ENCODE measurements around the gene MLH3.

DNA sequence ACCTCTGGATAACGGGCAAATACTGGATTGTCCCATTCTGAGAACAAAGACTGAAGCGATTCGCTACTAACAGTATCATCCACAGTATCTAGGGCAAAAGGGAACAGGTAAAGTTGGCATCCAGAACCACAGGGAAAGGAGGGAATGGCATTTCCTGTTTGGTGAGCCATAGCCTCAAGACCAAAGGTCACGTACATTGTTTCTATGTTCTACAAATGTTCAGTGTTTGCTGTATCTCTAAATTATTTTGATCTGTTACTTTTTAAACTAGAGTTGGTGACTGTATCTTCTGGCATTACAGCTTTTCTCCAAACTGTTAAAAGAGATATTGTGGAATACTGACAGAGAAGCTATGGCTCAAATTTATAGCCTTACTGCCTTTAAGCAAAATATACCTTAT, 9.7 kb downstream of the MLH3 start:
- TF ChIP-seq, protein P1, sequence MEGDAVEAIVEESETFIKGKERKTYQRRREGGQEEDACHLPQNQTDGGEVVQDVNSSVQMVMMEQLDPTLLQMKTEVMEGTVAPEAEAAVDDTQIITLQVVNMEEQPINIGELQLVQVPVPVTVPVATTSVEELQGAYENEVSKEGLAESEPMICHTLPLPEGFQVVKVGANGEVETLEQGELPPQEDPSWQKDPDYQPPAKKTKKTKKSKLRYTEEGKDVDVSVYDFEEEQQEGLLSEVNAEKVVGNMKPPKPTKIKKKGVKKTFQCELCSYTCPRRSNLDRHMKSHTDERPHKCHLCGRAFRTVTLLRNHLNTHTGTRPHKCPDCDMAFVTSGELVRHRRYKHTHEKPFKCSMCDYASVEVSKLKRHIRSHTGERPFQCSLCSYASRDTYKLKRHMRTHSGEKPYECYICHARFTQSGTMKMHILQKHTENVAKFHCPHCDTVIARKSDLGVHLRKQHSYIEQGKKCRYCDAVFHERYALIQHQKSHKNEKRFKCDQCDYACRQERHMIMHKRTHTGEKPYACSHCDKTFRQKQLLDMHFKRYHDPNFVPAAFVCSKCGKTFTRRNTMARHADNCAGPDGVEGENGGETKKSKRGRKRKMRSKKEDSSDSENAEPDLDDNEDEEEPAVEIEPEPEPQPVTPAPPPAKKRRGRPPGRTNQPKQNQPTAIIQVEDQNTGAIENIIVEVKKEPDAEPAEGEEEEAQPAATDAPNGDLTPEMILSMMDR (IDR thresholded peaks at IDR 0.05; ENCODE audit: extremely low read depth in 1 of 2, insufficient read depth in 1 of 2, low read depth in 1 of 2, low read length in 2 of 2): no peak
- TF ChIP-seq EZH2 (IDR thresholded peaks at IDR 0.05; ENCODE audit: borderline replicate concordance, low read depth, low read length, severe bottlenecking): no peak
- TF ChIP-seq POLR2AphosphoS5 (IDR thresholded peaks at IDR 0.05; ENCODE audit: insufficient read depth, low read depth, low read length): no peak
- TF ChIP-seq POLR2A (IDR thresholded peaks at IDR 0.05; ENCODE audit: low read depth, low read length): no peak
- TF ChIP-seq, protein P2, sequence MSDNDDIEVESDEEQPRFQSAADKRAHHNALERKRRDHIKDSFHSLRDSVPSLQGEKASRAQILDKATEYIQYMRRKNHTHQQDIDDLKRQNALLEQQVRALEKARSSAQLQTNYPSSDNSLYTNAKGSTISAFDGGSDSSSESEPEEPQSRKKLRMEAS (IDR thresholded peaks at IDR 0.05; ENCODE audit: insufficient read depth, insufficient read length): no peak
- TF ChIP-seq MYC (IDR thresholded peaks at IDR 0.05; ENCODE audit: low read depth, low read length): no peak
- no peak for TF ChIP-seq FOS (IDR thresholded peaks at IDR 0.05; ENCODE audit: borderline replicate concordance, insufficient read depth, low read length)
- no peak for TF ChIP-seq JUN (IDR thresholded peaks at IDR 0.05; ENCODE audit: borderline replicate concordance, insufficient read depth, insufficient read length, low read depth)

Data from endothelial cell of umbilical vein (primary cell).